HG02973 (cell line): ENCODE data around the gene ATXN10.

Source experiments
- ATAC-seq: cut with Tn5 transposase; IDR thresholded peaks from one replicate; pipeline ENCODE4 v1.9.1; 2021; ENCODE audit warnings: moderate library complexity; ENCODE audit not compliant: unreplicated experiment

The ATXN10 gene

DNA sequence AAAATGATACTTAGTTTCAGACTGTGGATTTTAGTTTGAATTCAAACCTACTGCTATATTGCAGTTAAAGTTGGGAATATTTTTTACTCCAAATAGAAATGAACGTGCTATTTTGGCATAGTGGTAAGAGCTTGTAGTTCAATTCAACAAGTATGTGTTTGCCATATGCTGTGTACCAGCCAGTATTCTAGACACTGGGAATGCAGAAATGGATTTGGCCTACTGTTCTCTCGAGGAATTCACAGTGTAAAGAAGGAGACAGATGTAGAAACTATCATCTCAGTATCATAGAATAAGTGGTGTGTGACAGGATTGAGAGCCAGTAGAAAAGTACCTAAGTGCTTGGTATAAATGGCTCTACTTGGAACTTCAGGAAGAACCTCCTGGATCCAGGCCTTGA lies 80.4 kb downstream of the ATXN10 start:
- ATAC-seq, result no peak

GRCh38 chr22:45754822-45755221 lies 83.2 kb downstream of the ATXN10 start:
- no peak for ATAC-seq

GRCh38 chr22:45756558-45756957 lies 84.9 kb downstream of the ATXN10 start:
- ATAC-seq, result no peak

DNA sequence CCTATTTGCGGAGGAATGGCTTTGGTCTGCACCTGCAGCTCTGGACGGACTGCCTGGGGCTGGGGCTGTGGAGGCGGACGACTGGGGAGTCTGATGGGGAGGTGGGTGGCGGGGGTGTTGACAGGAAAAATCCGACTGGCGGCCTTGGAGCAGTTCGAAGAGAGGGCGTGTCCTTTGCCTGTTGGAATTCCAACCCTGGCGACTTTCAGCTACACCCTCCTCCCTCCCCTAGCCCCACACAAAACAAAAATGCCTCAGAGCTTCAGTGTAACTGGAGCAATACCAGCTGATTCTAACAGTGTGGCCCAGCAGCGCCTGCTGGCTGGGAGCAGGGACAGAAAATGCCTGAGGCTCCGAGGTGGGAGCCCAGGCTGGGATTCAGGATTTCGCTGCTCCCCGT lies 85.4 kb downstream of the ATXN10 start:
- ATAC-seq, result no peak

GRCh38 chr22:45757936-45758335 lies 86.3 kb downstream of the ATXN10 start:
- ATAC-seq, result no peak

- no peak for ATAC-seq
Measured at GRCh38 chr22:45758603-45759002, 87.0 kb downstream of the ATXN10 start.

- no peak for ATAC-seq
Measured at GRCh38 chr22:45760682-45761081, 89.0 kb downstream of the ATXN10 start.

GRCh38 chr22:45762545-45763235 lies 91.1 kb downstream of the ATXN10 start:
- no peak for ATAC-seq

DNA sequence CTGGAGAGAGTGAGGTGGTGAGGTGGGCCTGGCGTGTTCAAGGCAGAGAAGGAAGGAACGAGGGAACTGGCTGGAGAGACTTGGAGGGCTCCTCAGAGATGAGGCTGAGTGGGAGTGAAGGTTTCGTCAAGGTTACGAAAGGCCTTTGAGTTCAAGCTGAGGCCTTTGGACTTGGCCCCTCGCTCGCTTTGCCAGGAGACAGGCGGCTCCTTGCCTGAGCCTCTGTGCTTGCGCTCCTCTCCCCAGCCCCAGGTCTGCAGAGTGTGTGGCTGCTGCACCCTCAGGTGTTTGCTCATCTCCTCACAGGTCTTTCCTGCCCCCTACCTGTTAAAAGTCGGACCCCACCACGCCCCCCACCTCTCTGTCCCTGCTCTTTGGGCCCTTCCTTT lies 91.6 kb downstream of the ATXN10 start:
- ATAC-seq, result no peak

DNA sequence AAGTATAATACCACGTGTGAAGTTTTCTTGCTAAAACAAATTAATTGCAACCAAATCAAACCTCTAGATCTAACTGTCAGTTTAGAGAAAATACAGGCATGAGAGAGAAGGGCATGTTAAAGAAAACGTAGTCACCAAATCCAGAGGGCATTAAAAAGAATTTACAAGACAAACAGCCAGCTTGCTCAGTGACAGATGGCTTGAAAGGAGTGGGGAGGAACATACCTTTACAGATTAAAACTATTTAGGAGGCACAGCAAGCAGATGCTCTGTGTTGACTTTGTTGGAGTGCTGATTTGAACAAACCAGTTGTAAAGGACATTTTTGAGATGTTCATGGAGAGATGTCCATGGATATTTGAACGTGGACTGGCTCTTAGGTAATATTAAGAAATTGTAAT lies 96.9 kb downstream of the ATXN10 start:
- ATAC-seq, result no peak

DNA sequence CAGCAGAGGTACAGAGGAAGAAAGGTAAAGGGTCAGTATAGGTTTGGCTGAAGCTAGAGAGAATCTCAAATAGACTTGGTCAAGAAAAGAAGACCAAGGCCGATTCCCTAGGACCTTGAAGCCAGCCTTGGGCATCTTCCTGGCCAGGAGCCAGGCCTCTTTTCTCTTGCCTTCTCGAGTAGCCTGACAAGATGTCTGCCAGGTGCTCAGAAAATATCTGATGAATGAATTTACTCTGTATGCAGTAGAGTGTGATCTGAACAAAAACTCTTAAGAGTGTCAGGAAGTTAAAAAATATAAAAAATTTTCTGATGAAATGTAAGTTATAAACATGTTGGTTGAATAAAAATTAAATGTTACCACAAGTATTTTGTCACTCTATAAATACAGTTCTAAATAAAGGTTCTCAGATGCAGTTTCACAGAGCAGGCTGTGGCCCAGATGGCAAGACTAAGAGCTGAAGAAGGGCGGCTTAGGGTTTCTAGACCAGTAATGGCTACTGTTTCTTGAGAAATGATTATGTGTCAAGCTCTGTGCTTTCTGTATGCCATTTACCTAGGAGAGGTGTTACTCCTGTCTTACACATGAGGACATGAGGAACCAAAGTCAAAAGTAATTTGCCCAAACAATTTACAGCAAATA lies 98.1 kb downstream of the ATXN10 start:
- ATAC-seq, result no peak

- no peak for ATAC-seq
Measured at GRCh38 chr22:45770506-45770905, 98.9 kb downstream of the ATXN10 start.

GRCh38 chr22:45771057-45771456 lies 99.4 kb downstream of the ATXN10 start:
- no peak for ATAC-seq

DNA sequence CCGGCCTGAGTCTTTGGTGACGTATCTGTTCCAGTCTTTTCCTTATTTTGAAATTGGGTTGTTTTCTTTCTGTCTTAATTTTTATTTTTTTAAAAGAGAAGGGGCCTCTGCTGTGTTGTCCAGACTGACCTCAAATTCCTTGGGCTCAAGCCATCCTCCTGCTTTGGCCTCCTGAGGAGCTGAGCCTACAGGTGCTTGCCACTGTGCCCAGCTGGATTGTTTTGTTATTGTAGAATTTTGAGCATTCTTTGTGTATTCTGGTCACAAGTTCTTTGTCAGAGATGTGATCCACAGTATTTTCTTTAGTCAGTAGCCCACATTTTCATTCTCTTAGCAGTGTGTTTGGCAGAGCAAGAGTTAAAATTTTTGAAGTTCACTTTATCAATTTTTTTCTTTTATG lies 100.1 kb downstream of the ATXN10 start:
- ATAC-seq, result no peak

GRCh38 chr22:45772743-45773142 lies 101.1 kb downstream of the ATXN10 start:
- ATAC-seq, result no peak

DNA sequence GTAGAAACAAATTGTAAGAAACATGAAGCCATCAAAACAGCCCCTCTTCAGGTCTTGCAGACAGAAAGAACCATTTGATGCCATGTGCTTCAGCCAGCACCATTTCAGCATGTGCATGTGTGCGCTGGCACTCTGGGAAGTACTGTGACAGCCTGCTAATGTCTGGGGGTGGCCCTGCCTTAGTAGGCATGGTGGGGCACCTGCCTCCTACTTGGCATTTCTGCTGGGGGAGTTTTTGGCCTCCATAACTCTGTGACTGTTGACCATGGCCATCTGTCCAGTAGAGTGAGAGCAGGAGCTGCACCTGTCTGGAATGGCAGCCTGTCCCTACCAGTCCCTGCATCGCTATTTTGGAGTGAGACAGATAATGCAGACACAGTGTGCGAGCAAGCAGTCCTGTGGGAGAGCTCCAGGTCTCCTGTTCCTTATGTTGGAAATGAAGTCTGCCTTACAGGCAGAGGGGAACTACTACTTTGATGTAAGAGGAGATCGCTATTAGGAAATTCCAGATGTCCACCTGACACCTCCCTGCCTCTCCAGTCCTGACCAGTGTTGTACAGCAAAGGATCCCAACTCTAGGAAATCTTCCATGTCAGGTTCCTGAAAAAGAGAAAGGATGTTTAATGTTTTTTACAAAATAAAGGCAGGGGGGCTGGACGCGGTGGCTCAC lies 102.5 kb downstream of the ATXN10 start:
- ATAC-seq, result no peak

- ATAC-seq, result peak; percentile 6
Measured at GRCh38 chr22:45775062-45775461, 103.4 kb downstream of the ATXN10 start.

DNA sequence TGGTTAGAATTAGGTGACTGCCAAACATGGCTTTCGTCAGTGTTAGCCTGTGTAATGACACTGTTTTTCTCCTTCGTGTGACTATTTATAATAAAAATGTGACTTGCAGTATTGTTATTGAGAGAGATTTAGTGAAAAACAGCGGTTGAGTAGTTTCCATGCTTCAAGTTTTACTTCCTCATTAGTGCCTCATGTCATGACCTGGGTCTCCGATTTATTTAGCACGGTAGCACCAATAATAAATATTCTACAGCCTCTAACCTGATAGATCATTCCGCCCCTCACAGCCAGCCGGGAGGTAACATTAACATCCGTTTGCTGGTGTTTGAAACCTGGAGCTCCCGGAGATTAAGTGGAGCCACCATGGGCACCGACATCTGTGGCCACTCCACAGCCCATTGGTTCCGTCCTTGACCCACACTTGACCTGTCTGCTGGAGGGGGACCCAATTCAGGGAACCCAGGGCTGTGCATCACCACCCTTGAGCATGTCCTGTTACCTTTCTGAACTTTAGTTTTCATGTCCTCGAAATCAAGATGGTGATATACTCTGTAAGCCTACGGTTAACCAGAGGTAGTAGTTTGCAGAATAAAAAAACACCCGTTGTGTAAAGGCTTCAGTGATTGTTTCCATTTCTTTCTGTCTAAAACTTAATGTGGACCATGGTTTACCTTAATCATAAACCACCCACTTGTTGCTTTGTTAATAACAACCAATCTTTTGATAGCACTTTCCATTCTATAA lies 104.1 kb downstream of the ATXN10 start:
- ATAC-seq, result peak; percentile 55

- no peak for ATAC-seq
Measured at GRCh38 chr22:45776313-45776585, 104.6 kb downstream of the ATXN10 start.

DNA sequence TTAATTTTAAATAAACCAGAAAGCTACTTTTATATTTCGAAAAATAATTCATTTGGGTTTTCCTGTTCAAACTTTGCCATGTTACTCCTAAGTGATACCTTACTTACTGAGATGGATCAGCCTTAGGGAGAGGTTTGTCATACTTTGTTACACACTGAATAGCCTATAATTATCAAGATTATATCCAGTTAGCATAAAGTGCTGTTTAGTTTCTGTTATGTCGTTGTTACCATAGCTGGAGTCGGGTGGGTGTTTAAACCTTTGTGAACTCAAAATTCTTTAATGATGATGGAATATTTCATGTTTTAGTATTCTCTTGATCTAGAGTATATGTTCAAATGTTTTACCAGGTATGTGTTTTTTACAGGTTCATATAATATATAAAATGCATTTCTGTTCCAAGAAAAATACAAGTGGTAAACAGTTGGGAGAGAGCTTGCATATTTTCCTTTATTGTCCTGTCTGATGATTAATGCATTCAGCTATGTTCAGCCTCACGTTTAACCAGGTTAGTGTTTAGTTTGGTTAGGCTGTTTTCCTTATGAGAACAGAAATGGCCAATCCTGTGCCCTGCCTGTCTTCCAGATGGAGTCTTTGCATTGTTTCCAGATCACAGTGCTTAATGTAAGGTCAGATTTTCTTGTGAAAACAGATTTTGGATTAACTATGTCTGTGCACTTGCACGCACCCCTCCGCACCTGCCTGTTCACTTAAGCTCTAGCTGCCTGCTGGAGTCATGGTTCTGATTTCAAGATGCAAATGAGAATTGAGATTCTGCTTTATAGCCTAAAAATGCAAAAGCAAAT lies 105.6 kb downstream of the ATXN10 start:
- ATAC-seq, result no peak

DNA sequence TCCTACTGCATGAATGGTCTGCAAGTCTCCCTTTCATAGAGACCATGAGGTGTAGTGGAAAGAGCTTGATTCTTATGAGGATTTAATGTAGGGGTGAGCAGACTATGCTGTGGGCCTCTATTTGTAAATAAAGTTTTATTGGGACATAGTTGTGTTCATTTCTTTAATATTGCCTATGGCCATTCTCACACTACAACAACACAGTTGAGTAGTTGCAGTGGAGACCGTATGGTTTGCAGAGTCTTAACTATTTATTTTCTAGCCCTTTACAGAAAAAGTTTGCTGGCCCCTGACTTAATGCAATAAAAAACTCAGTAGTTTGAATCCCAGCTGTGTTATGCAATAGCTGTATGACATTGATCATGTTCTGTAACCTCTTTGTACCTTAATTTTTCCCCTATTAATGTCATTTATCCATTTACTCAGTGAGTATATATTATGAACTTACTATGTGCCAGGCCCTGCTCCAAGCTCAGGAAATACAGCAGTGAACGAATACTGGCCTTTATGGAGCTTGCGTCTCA lies 106.3 kb downstream of the ATXN10 start:
- no peak for ATAC-seq
